Left renal pelvis (tissue), 4 donors: Measurements from ENCODE around the gene KREMEN2. TPM values are rescaled to one million over a fixed set of nuclear protein-coding genes. Genes with fewer than 3 reads are reported as not detected.
"Not testable (repeated sequence)": the region's sequence is repeated elsewhere in the genome, so short reads cannot be mapped to it uniquely, and the experiment has no call there.

Experiments
- DNase-seq, 4 donors: peaks; one replicate each; pipeline ENCODE4 v3.0.0-alpha.2; 2013; ENCODE audit warnings: low read depth in 4 of 4, low spot score in 3 of 4
- polyA plus RNA-seq, 4 donors: library from polyadenylated mRNA; unstranded; fragments of 120-200 nt; gene quantifications; one replicate each; pipeline ENCODE4 v1.2.1, GENCODE V29; 2013; ENCODE audit not compliant: insufficient read length in 4 of 4

KREMEN2 gene
- polyA plus RNA-seq, result 1 to 10 TPM in 3 of 4 donors, not detected in 1; 1.4 to 2.2 (median 1.4) TPM

DNA sequence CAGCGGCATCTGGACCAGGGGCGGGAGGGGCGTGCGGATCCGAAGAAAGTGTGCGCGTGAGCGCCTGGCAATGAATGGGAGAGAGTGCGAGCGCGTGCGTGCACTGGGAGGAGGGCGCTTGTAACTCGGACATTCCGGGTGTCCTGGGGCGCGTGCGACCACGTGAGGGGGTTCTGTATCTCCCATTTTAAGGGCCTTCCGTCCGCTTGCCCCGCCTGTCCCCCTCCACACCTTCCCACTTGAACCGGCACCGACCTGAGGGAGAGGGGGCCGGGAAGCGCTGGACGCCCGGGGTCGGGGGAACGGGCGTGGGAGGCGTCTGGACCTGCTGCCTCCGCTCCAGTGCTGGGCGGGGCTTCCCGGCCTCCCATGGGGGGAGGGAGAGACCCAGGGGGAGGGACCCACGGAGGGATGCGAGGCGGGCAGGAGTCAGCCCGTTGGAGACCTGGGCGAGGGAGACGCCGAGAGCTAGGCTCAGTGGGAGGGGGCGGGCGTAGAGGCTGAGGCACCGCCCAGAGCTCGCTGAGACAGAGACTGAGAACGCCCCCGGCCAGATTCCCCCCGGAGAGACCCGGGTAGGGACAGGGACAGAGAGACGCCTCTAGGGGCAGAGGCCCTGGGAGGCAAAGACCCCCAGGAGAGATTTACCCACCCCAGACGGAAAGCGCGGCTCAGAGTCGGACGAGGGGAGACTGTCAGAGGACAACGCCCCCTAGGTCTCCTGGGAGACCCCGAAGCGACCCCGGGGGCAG lies at the start of gene KREMEN2:
KREMEN2 (plus strand) TSS at position 553 of the 752 bp plus-strand sequence. CDS start 246 bp downstream, outside the sequence.
- no peak for DNase-seq

DNA sequence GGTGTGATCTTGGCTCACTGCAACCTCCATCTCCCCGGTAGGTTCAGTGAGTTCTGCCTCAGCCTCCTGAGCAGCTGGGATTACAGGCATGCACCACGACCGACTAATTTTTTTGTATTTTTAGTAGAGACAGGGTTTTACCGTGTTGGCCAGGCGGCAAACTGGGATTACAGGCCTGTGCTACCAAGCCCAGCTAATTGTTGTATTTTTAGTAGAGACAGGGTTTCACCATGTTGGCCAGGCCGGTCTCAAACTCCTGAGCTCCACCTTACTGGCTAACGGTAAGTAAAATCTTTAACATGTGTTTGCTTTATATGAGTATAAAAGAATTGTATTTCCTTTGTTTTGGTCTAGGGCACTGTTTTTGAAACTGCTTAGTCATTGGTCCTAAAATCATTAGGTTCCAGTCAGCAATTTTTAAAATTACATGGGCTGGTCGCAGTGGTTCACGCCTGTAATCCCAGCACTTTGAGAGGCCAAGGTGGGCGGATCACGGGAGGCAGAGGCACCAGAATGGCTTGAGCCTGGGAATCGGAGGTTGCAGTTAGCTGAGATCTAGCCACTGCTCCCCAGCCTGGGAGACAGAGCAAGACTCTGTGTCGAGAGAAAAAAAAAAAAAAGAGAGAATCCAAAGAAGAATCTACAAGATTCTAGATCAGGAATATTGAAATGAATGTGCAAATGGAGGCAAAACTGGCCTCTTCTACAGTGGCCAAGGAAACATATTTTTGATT lies 48.7 kb upstream of the KREMEN2 start:
- no peak for DNase-seq

DNA sequence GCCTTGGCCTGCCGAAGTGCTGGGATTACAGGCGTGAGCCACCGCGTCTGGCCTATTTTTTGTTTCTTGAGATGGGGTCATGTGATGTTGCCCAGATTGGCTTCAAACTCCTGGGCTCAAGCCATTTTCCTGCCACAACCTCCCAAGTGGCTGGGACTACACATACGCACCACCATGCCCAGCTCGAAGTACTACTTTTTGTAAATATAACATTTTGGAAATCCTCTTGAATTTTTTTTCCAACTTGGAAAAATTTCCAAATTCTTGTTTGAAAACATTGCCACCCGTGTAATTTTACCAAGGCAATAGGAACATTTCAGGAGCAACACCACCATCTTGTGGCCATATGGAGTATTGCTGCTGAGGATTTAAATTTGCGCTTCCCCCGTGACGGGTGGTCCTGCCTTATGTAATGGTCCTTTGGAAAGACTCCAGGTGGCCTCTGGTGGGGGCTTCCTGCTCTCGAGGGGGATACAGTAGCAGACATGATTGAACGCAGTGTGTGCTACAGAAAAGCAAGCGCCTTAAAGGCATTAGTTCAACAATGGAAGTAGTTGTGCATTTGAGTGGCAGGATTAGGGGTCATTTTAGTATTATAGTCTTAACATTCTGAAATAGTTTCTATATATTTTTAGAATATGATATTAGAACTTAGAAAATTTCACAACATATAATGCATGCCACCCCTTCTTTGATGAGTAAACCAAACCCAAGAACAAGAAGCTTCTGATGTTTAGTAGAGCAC lies 44.4 kb upstream of the KREMEN2 start:
- peak in 3 of 4 donors; percentile 46 to 68 (median 66) for DNase-seq

DNA sequence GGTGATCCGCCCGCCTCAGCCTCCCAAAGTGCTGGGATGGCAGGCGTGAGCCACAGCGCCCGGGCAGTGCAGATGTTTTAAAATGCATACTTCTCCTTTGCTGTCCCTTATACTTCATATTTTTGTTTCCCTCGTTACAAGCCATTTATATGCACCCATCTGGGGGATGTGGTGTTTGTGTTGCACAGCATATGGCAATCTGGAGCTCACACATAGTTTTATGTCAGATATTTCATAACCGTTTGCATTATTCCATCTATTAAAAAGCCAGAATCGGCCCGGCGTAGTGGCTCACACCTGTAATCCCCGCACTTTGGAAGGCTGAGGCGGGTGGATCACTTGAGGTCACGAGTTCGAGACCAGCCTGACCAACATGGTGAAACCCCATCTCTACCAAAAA lies 40.6 kb upstream of the KREMEN2 start:
- DNase-seq, result no peak

DNA sequence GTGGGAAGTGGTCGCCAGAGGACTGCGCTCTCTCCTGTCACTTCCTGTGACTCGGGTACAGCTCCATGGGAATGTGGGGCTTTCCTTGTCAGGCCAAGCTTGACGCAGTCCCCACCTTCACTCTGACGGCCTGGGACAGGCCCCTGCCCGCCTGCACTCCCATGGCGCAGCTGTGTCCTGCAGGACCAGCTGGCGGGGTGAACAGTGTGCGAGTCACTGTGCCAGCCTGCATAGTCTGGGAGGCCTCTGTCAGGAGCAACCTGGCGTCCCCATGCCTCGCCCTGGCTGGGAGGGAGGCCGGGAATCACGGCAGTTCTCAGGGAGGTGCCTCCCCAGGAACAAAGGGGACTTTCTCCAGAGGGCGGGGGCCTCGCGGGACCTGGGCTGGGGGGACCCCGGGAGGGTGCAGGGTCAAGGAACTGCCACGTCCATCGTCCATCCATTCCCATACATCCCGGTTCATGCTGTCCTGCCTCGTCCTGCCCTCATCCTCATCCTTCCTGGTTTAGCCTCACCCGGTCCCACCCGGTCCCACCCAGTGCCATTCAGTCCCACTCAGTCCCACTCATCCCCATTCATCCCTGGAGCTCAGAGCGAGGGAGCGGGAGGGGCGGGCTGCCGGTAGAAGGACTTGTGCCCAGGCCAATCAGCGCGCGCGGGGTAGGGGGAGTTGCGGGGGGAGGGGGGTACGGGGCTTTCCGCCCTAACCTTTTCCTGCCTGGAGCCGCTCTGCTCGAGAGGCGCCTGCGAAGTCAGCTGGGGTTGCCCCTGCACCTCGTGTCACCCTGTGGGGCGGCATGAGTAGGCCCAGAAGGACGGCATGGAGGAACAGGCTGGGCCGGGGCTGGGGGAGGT lies 38.9 kb upstream of the KREMEN2 start:
- DNase-seq, result no peak

DNA sequence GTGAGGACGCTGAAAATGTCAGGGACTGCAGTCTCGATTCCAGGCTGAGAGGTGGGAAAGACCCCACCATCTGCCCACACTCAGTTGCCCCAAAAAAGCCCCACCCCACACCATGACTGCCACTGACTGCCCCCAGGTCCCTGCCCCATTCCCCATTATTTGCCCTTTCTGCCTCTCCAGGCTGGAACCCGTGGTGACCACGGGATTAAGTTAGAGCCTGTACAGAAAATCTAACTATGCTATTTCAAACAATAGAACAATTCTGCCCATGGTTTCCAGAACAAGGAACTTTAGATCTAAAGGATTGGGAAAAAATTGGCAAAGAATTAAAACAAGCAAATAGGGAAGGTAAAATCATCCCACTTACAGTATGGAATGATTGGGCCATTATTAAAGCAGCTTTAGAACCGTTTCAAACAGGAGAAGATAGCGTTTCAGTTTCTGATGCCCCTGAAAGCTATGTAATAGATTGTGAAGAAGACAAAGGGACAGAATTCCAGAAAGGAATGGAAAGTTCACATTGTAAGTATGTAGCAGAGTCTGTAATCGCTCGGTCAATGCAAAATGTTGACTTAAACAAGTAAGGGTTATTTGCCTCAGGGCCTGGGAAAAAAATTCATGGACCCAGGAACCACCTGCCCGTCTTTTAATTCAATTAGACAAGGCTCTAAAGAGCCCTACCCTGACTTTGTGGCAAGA lies 38.0 kb upstream of the KREMEN2 start:
- DNase-seq, result no peak

GRCh38 chr16:2926650-2926999 lies 37.5 kb upstream of the KREMEN2 start:
- no peak for DNase-seq

GRCh38 chr16:2927010-2927646 lies 36.9 kb upstream of the KREMEN2 start:
- peak in 3 of 4 donors; percentile 53 to 81 (median 62) for DNase-seq

DNA sequence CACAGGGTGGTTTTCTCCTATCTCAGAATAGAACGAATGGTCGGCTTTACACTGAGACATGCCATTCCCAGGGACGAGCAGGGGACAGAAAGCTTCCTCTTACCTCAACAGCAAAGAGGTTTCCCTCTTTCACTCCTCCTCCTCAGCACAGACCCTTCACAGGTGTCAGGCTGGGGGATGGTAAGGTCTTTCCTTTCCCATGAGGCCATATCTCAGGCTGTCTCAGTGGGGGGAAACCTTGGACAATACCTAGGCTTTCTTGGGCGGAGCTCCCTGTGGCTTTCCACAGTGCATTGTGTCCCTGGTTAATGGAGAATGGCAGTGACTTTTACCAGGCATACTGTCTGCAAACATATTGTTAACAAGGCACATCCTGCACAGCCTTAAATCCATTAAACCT lies 35.9 kb upstream of the KREMEN2 start:
- not testable (repeated sequence) for DNase-seq

GRCh38 chr16:2928796-2929195 lies 35.3 kb upstream of the KREMEN2 start:
- DNase-seq, result no peak

- DNase-seq, result no peak
Measured at GRCh38 chr16:2929693-2930092, 34.4 kb upstream of the KREMEN2 start.

- no peak for DNase-seq
Measured at GRCh38 chr16:2930236-2930635, 33.8 kb upstream of the KREMEN2 start.

- DNase-seq, result not testable (repeated sequence)
Measured at GRCh38 chr16:2931231-2931914, 32.7 kb upstream of the KREMEN2 start.

DNA sequence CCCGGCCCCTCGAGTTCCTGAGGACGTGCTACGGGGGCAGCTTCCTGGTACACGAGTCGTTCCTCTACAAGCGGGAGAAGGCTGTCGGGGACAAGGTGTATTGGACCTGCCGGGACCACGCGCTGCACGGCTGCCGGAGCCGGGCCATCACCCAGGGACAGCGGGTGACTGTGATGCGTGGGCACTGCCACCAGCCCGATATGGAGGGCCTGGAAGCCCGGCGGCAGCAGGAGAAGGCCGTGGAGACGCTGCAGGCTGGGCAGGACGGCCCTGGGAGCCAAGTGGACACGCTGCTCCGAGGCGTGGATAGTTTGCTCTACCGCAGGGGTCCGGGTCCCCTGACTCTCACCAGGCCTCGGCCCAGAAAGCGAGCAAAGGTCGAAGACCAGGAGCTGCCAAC lies 30.9 kb upstream of the KREMEN2 start:
- no peak for DNase-seq

DNA sequence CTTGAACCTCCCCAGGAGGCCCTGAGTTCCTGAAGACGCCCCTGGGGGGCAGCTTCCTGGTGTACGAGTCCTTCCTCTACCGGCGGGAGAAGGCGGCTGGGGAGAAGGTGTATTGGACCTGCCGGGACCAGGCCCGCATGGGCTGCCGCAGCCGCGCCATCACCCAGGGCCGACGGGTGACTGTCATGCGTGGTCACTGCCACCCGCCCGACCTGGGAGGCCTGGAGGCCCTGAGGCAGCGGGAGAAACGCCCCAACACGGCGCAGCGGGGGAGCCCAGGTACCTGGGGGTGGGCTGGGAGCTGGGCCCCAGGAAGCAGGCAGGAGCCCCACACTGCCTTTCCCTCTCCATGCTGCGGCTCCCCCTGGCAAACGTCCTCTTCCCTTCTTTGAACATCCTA lies 30.4 kb upstream of the KREMEN2 start:
- DNase-seq, result no peak

DNA sequence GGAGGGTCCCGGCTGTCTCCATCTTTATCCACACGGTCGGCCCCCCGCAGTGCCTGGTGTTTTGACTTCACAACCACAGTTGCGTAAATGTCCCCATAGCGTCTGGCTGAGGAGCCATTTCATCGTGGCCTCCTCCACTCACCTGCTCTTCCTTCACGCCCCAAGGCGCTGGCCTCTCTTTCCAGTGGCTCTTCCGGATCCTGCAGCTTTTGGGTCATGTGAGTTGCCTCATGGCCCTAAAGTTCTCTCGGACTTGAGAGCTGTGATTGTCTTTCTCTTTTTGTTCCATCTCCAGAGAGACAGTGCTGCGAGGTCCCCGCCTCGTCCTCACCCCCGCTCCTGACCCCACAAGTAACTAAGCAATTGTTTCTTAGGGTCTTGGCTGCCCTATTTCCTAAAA lies 29.6 kb upstream of the KREMEN2 start:
- no peak for DNase-seq

- no peak for DNase-seq
Measured at GRCh38 chr16:2936436-2937011, 27.6 kb upstream of the KREMEN2 start.

GRCh38 chr16:2937170-2937569 lies 26.9 kb upstream of the KREMEN2 start:
- no peak for DNase-seq
